Kidney (tissue), 14 donors: Measurements from ENCODE around the gene SPG7. TPM values are rescaled to one million over a fixed set of nuclear protein-coding genes. Genes with fewer than 3 reads are reported as not detected.

Experiments
- DNase-seq, 5 donors: peaks; one replicate each; pipeline ENCODE4 v3.0.0-alpha.2; 2013 to 2020
- FAIRE-seq: peaks from 2 replicates; lab custom pipeline; 2012; peaks lifted over from hg19 to GRCh38; lab: Jason Lieb, UNC
- H3K27ac ChIP-seq, 2 donors: one replicate each; pipeline ENCODE4 v1.7.0; 2013; ENCODE audit warnings: low read depth in 2 of 2, low read length in 2 of 2, inconsistent platforms in 1 of 2
- H3K27me3 ChIP-seq: one replicate; pipeline ENCODE4 v1.7.1; 2013; ENCODE audit warnings: low read length, inconsistent platforms; ENCODE audit not compliant: control insufficient read depth, insufficient read depth
- H3K36me3 ChIP-seq, 3 donors: one replicate each; pipeline versions ENCODE4 v1.7.0 to v1.7.1; 2013; ENCODE audit warnings: low read length in 3 of 3, control low read depth in 1 of 3, inconsistent platforms in 1 of 3; ENCODE audit not compliant: insufficient read depth in 3 of 3, control insufficient read depth in 2 of 3
- H3K4me1 ChIP-seq, 3 donors: one replicate each; pipeline versions ENCODE4 v1.7.0 to v1.7.1; 2013; ENCODE audit warnings: low read length in 3 of 3, inconsistent platforms in 1 of 3, low read depth in 1 of 3; ENCODE audit not compliant: control insufficient read depth in 2 of 3, insufficient read depth in 2 of 3
- H3K4me3 ChIP-seq, 3 donors: one replicate each; pipeline versions ENCODE4 v1.7.0 to v1.8.1; 2013; ENCODE audit warnings: low read length in 3 of 3, control low read depth in 1 of 3, inconsistent platforms in 1 of 3
- H3K9ac ChIP-seq, 3 donors: one replicate each; pipeline versions ENCODE4 v1.7.0 to v1.7.1; 2013; ENCODE audit warnings: low read length in 3 of 3, control low read depth in 1 of 3, inconsistent platforms in 1 of 3
- H3K9me3 ChIP-seq, 3 donors: one replicate each; pipeline versions ENCODE4 v1.7.0 to v1.7.1; 2013; ENCODE audit warnings: low read length in 3 of 3, control low read depth in 1 of 3, inconsistent platforms in 1 of 3; ENCODE audit not compliant: control insufficient read depth in 2 of 3, insufficient read depth in 1 of 3
- CTCF ChIP-seq: IDR thresholded peaks from 3 replicates; pipeline ENCODE4 v1.5.1; 2012; ENCODE audit warnings: mild to moderate bottlenecking, moderate library complexity, borderline replicate concordance; ENCODE audit not compliant: insufficient read depth; ENCODE audit errors: extremely low read depth
- intact Hi-C: fragments of 100-400 bp; cut with DNase I; formaldehyde crosslinking; loops from one replicate; pipeline ENCODE4 v1.11.1; 2022
- polyA plus RNA-seq: library from polyadenylated mRNA; stranded (reverse); fragments of 350-450 nt; fragmentation: Illumina TruSeq; extraction: RNeasy Lipid Tissue Mini Kit (QIAGEN cat#74804); gene quantifications from one replicate; pipeline ENCODE4 v1.2.3, GENCODE V29; 2014; ENCODE audit warnings: low read depth, low replicate concordance; ENCODE audit not compliant: insufficient read depth
- total RNA-seq: library from RNA; stranded (reverse); fragmentation: NEBNext Ultra II Directional; extraction: Animal tissue kit (Norgen Biotek cat#: 25700); gene quantifications from one replicate; pipeline ENCODE4 v1.2.1, GENCODE V29; 2021
- donor health status: control.
- donor health status: control.
- donor health status: control.
- donor health status: control.
- donor health status: control.
- donor health status: DM: yes; HTN: yes; CAD: no.
- donor health status: Normal renal cell carcinoma (clear cell type).

The SPG7 gene
- total and polyA plus RNA-seq, 2 donors from 2014 or later, result 71.0 to 108 TPM

- no peak overlapping the region for H3K9ac ChIP-seq
- DNase-seq, result no peak
- no peaks in the 10 kb centered on the region for H3K36me3 ChIP-seq
- no peak for TF ChIP-seq CTCF
- intact Hi-C loops, result no loop called here
- no peaks in the 10 kb centered on the region for H3K9me3 ChIP-seq
- no peak overlapping the region for H3K4me3 ChIP-seq
- H3K4me1 ChIP-seq, result peaks cover 0 to 13% (median 4%) of the 10 kb centered on the region in 3 donors
- no peak overlapping the region for H3K27ac ChIP-seq
- H3K27me3 ChIP-seq, result no peaks in the 10 kb centered on the region
- no peak for FAIRE-seq
Observed at GRCh38 chr16:89467382-89467781, 40.8 kb upstream of the SPG7 start.

GRCh38 chr16:89472711-89473075 is 35.5 kb upstream of the SPG7 start:
- intact Hi-C loops, result no loop called here
- Histone ChIP-seq H3K4me1 (peaks cover 0 to 31% (median 21%) of the 10 kb centered on the region in 3 donors), H3K4me3 (no peak overlapping the region), H3K27ac (no peak overlapping the region), H3K36me3 (no peaks in the 10 kb centered on the region), H3K9me3 (no peaks in the 10 kb centered on the region), H3K27me3 (no peaks in the 10 kb centered on the region), H3K9ac (no peak overlapping the region)
- no peak for TF ChIP-seq CTCF
- DNase-seq (no peak), FAIRE-seq (no peak)

- Histone ChIP-seq H3K9ac (no peak overlapping the region), H3K4me1 (peaks cover 0 to 29% (median 21%) of the 10 kb centered on the region in 3 donors), H3K9me3 (no peaks in the 10 kb centered on the region), H3K27ac (no peak overlapping the region), H3K4me3 (no peak overlapping the region), H3K27me3 (no peaks in the 10 kb centered on the region), H3K36me3 (no peaks in the 10 kb centered on the region)
- TF ChIP-seq CTCF, result no peak
- FAIRE-seq (no peak), DNase-seq (no peak)
- intact Hi-C loops, result no loop called here
Observed at GRCh38 chr16:89473136-89473712, 35.0 kb upstream of the SPG7 start.
